CD4-positive, alpha-beta memory T cell (primary cell): ENCODE measurements around the gene SLAIN1. TPM values are rescaled to one million over a fixed set of nuclear protein-coding genes. Genes with fewer than 3 reads are reported as not detected.

Source experiments
- CTCF ChIA-PET: fragments of 350-600 bp; sonication (Branson Sonifier 250); formaldehyde crosslinking; loops from one replicate; lab custom pipeline; 2021; ENCODE audit warnings: inconsistent platforms; ENCODE audit not compliant: partially characterized antibody; lab: Charles Lee
- POLR2A ChIA-PET: fragments of 350-600 bp; sonication (Branson Sonifier 250); formaldehyde crosslinking; loops from one replicate; lab custom pipeline; 2021; ENCODE audit not compliant: partially characterized antibody; lab: Charles Lee
- DNase-seq, 5 donors: peaks; one replicate each; pipeline versions ENCODE4 v3.0.0 to v3.0.0-alpha.2; 2020 to 2022; ENCODE audit warnings: mixed read lengths in 1 of 5
- H3K27ac ChIP-seq: one replicate; pipeline ENCODE4 v1.7.0; 2013; ENCODE audit warnings: low read depth, low read length
- H3K27me3 ChIP-seq: 2 replicates; pipeline ENCODE4 v1.7.0; 2013; ENCODE audit warnings: mild to moderate bottlenecking, low read length, moderate library complexity; ENCODE audit not compliant: insufficient read depth
- H3K36me3 ChIP-seq: 2 replicates; pipeline ENCODE4 v1.7.0; 2013; ENCODE audit warnings: mild to moderate bottlenecking, low read length, moderate library complexity; ENCODE audit not compliant: insufficient read depth
- H3K4me1 ChIP-seq: 2 replicates; pipeline ENCODE4 v1.7.0; 2013; ENCODE audit warnings: mild to moderate bottlenecking, low read length, moderate library complexity; ENCODE audit not compliant: insufficient read depth
- H3K4me3 ChIP-seq, 2 donors: one replicate each; pipeline ENCODE4 v1.7.0; 2013; ENCODE audit warnings: low read length in 2 of 2, mild to moderate bottlenecking in 1 of 2
- H3K9me3 ChIP-seq, 2 donors: one replicate each; pipeline ENCODE4 v1.7.0; 2013; ENCODE audit warnings: low read length in 2 of 2, control low read depth in 1 of 2; ENCODE audit not compliant: control insufficient read depth in 1 of 2
- H3K27ac Mint-ChIP-seq, 7 donors: one replicate each; pipeline ENCODE4 v1.8.0; 2020 to 2021; ENCODE audit warnings: mixed read lengths in 7 of 7, mild to moderate bottlenecking in 6 of 7, inconsistent platforms in 3 of 7, moderate library complexity in 3 of 7
- H3K27me3 Mint-ChIP-seq, 2 donors: one replicate each; pipeline ENCODE4 v1.8.0; 2020 to 2021; ENCODE audit warnings: mixed read lengths in 2 of 2
- H3K36me3 Mint-ChIP-seq, 2 donors: one replicate each; pipeline ENCODE4 v1.8.0; 2020 to 2021; ENCODE audit warnings: mixed read lengths in 2 of 2, inconsistent platforms in 1 of 2, mild to moderate bottlenecking in 1 of 2
- H3K4me1 Mint-ChIP-seq, 4 donors: one replicate each; pipeline ENCODE4 v1.8.0; 2020 to 2021; ENCODE audit warnings: mixed read lengths in 4 of 4, mild to moderate bottlenecking in 1 of 4
- H3K4me3 Mint-ChIP-seq, 8 donors: one replicate each; pipeline ENCODE4 v1.8.0; 2020 to 2021; ENCODE audit warnings: mixed read lengths in 8 of 8, mild to moderate bottlenecking in 7 of 8, moderate library complexity in 6 of 8, inconsistent platforms in 3 of 8
- H3K9me3 Mint-ChIP-seq, 8 donors: one replicate each; pipeline ENCODE4 v1.8.0; 2020 to 2021; ENCODE audit warnings: mixed read lengths in 8 of 8, mild to moderate bottlenecking in 5 of 8, inconsistent platforms in 3 of 8, moderate library complexity in 1 of 8
- intact Hi-C: fragments of 100-400 bp; cut with micrococcal nuclease; formaldehyde crosslinking; loops from one replicate; pipeline ENCODE4 v1.15.1; 2023
- polyA plus RNA-seq, 2 donors: library from polyadenylated mRNA; unstranded; fragments of 300-500 nt; fragmentation: Illumina TruSeq; gene quantifications; one replicate each; pipeline ENCODE4 v1.2.3, GENCODE V29; 2021
- total RNA-seq, 2 experiments: library from RNA; stranded (reverse); gene quantifications; one replicate each; pipeline ENCODE4 v1.2.3, GENCODE V29; 2021

The SLAIN1 gene
- total and polyA plus RNA-seq, 4 experiments from 2014 or later, result 39.3 to 58.9 (median 52.4) TPM

DNA sequence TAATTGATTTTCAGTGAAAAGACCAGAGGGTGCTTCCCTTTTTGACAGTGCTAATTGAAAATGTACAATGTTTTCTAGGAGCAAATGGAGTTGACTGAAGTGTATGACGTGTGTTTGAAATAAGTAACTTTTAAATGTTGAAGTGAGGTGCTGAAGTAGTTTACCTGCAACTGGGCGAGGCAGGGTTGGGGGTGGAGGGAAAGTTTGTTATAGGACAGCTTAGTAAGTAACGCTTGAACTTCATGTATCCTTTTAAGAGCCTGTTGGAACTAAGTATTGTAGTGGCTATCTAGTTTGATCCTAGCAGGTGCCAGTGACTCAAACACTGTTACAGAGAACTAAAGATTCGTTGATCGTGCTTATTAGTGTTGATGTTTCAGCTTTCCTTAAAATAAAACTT is 5.9 kb downstream of the SLAIN1 start:
- no peak overlapping the region for H3K4me3 ChIP-seq
- DNase-seq, result no peak
- H3K9me3 ChIP-seq, result no peaks in the 10 kb centered on the region
- Mint-ChIP-seq H3K9me3 (peaks cover 0 to 6% (median 0%) of the 10 kb centered on the region in 8 donors), H3K27ac (no peak overlapping the region), H3K4me1 (peaks cover 21 to 49% (median 29%) of the 10 kb centered on the region in 4 donors), H3K27me3 (no peaks in the 10 kb centered on the region), H3K36me3 (peaks cover 20 to 23% of the 10 kb centered on the region in 2 donors), H3K4me3 (no peak overlapping the region)
- no peaks in the 10 kb centered on the region for H3K27me3 ChIP-seq
- no peak overlapping the region for H3K27ac ChIP-seq
- peaks cover 23% of the 10 kb centered on the region for H3K4me1 ChIP-seq
- POLR2A ChIA-PET, result no interaction called here
- CTCF ChIA-PET, result no interaction called here
- no peaks in the 10 kb centered on the region for H3K36me3 ChIP-seq
- intact Hi-C loops, result no loop called here

DNA sequence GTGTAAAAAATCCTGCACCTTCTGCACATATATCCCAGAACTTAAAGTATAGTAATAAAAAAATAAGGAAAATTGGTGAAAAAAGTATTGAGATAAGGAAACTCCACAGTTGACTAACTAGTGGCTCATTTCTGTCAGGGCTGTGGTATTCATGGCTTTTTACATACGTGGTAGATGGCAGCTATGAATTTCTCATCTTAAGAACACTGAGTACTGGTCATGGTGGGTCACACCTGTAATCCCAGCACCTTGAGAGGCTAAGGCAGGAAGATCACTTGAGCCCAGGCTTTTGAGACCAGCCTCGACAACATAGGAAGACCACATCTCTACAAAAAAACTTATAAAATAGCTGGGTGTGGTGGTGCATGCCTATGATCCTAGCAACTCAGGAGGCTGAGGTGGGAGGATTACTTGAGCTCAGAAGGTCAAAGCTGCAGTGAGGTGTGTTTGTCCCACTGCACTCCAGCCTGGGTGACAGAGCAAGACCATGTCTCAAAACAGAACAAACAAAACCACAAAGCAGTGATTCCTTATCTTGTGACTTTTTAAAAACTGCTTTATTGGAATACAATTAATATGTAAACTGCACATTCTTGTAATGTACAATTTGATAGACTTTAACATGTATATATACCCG is 16.8 kb downstream of the SLAIN1 start:
- peaks cover 0 to 37% (median 25%) of the 10 kb centered on the region in 8 donors for H3K9me3 Mint-ChIP-seq
- ChIA-PET CTCF (no interaction called here), POLR2A (interaction anchor here (1.4 kb wide), 1 partner anchor 16 kb away, joined by 3 read pairs; no protein-coding TSS in a partner anchor)
- DNase-seq, result no peak
- Histone ChIP-seq H3K4me3 (no peak overlapping the region), H3K36me3 (no peaks in the 10 kb centered on the region), H3K27me3 (no peaks in the 10 kb centered on the region), H3K4me1 (peaks cover 5% of the 10 kb centered on the region), H3K9me3 (no peaks in the 10 kb centered on the region), H3K27ac (no peak overlapping the region)
- peaks cover 25 to 79% (median 43%) of the 10 kb centered on the region in 4 donors for H3K4me1 Mint-ChIP-seq
- no peaks in the 10 kb centered on the region for H3K27me3 Mint-ChIP-seq
- H3K36me3 Mint-ChIP-seq, result peaks cover 6 to 16% of the 10 kb centered on the region in 2 donors
- intact Hi-C loops, result no loop called here
- peak overlapping the region in 1 of 7 donors; percentile 42 for H3K27ac Mint-ChIP-seq
- H3K4me3 Mint-ChIP-seq, result no peak overlapping the region

DNA sequence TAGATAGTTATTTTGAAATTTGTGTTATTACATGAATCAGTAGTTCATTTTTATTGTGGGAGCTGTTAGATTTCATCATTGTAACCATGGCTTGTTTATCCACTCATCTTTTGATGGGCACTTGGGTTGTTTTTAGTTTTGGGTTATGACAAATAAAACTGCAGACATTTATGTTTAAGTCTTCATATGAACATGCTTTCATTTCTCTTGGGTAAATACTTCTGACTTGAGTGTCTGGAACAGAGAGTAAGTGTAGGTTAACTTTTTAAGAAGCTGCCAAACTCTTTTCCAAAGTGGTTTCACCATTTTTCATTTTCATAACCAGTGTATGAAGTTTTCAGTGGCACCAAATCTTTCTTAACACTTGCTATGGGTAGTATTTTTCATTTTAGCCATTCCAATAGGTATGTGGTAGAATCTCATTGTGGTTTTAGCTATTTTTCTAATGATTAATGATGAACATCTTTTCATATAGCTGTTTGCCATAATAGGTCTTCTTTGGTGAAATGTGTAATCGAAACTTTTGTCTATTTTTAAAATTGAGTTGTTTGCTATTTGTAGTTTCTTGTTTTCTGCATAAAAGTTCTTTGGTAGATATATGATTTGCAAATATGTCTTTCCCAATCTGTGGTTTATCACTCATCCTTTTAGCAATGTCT is 17.9 kb downstream of the SLAIN1 start:
- no peak overlapping the region for H3K27ac ChIP-seq
- H3K4me1 ChIP-seq, result peaks cover 5% of the 10 kb centered on the region
- ChIA-PET CTCF (no interaction called here), POLR2A (interaction anchor here (1.4 kb wide), 1 partner anchor 17 kb away, joined by 3 read pairs; no protein-coding TSS in a partner anchor)
- Mint-ChIP-seq H3K27ac (peak overlapping the region in 3 of 7 donors; percentile 28 to 43 (median 29)), H3K27me3 (no peaks in the 10 kb centered on the region), H3K4me3 (peak overlapping the region in 1 of 8 donors; percentile 45), H3K4me1 (peaks cover 25 to 87% (median 44%) of the 10 kb centered on the region in 4 donors), H3K9me3 (peaks cover 0 to 29% (median 19%) of the 10 kb centered on the region in 8 donors), H3K36me3 (peaks cover 15 to 25% of the 10 kb centered on the region in 2 donors)
- H3K36me3 ChIP-seq, result no peaks in the 10 kb centered on the region
- H3K9me3 ChIP-seq, result no peaks in the 10 kb centered on the region
- no peaks in the 10 kb centered on the region for H3K27me3 ChIP-seq
- DNase-seq, result no peak
- intact Hi-C loops, result no loop called here
- no peak overlapping the region for H3K4me3 ChIP-seq

DNA sequence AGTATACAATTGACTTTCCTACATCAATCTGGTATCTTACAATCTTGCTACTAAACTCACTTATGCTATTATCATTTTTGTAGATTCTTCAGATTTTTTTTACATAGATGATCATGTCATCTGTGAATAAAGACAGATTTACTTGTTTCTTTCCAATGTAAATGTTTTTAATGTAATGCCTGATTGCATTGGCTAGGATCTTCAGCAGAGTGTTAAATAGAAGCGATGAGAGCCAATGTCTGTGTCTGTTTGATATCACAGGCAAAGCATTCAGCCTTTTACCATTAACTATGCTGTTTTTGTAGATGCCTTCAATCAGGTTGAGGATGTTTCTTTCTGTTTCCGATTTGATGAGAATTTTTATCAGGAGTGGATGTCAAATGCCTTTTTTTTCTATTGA is 19.2 kb downstream of the SLAIN1 start:
- POLR2A ChIA-PET, result no interaction called here
- no peak overlapping the region for H3K27ac Mint-ChIP-seq
- no peak overlapping the region for H3K27ac ChIP-seq
- no peak for DNase-seq
- peaks cover 25 to 85% (median 44%) of the 10 kb centered on the region in 4 donors for H3K4me1 Mint-ChIP-seq
- H3K4me3 Mint-ChIP-seq, result no peak overlapping the region
- H3K9me3 Mint-ChIP-seq, result peaks cover 0 to 17% (median 8%) of the 10 kb centered on the region in 8 donors
- no peaks in the 10 kb centered on the region for H3K9me3 ChIP-seq
- H3K36me3 ChIP-seq, result no peaks in the 10 kb centered on the region
- no peak overlapping the region for H3K4me3 ChIP-seq
- no peaks in the 10 kb centered on the region for H3K27me3 Mint-ChIP-seq
- peaks cover 5% of the 10 kb centered on the region for H3K4me1 ChIP-seq
- intact Hi-C loops, result loop anchor here (2.0 kb wide), 1 partner anchor 20 kb away; the partner anchor contains the start of gene SLAIN1
- H3K36me3 Mint-ChIP-seq, result peaks cover 25 to 28% of the 10 kb centered on the region in 2 donors
- H3K27me3 ChIP-seq, result no peaks in the 10 kb centered on the region
- CTCF ChIA-PET, result no interaction called here

DNA sequence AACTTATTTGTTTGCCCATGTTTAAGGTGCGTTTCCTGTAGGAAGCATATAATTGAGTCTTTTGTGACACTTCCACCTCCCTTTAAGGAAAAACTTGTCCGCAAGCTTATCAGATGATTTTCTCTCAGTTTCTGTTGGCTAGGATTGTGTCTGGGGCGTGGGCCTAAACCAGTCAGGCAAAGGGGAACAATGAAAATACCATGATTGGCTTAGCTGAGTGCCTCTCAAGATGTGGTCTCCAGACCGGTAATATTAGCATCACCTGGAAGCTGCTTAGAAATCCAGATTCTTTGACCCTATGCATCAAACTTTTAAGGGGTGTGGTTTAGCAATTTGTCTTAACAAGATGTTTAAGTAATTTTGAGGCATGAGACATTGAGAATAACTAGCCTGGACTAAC is 20.0 kb downstream of the SLAIN1 start:
- H3K4me1 Mint-ChIP-seq, result peaks cover 25 to 79% (median 41%) of the 10 kb centered on the region in 4 donors

DNA sequence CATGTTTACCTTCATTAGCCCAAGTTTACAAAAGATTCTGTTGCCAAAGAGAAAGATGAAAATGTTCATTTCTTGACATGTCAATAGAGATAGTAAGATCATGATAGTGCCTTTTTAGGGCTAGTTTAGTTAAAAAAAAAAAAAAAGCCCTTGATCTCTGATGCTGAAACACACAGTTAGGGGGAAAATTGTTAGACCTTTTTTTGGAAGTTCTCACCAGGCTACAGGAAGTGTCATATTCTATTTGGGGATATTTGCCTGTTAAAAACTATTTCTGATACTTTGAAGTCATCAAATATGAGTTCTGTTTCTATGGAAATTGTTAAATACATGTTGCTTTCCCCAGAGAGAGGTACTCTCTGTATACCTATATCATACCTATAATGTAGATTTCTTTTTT is 21.6 kb downstream of the SLAIN1 start:
- H3K4me1 Mint-ChIP-seq, result peaks cover 27 to 73% (median 38%) of the 10 kb centered on the region in 4 donors
- H3K27me3 Mint-ChIP-seq, result no peaks in the 10 kb centered on the region
- CTCF ChIA-PET, result interaction anchor here (0.6 kb wide), 1 partner anchor 126 kb away, joined by 3 read pairs; no protein-coding TSS in a partner anchor
- no peak for DNase-seq
- no peak overlapping the region for H3K4me3 Mint-ChIP-seq
- H3K27ac Mint-ChIP-seq, result peak overlapping the region in 4 of 7 donors; percentile 14 to 52 (median 30)
- H3K9me3 Mint-ChIP-seq, result no peaks in the 10 kb centered on the region
- peaks cover 5% of the 10 kb centered on the region for H3K4me1 ChIP-seq
- no peak overlapping the region for H3K4me3 ChIP-seq
- no peaks in the 10 kb centered on the region for H3K36me3 ChIP-seq
- POLR2A ChIA-PET, result no interaction called here
- peaks cover 45 to 47% of the 10 kb centered on the region in 2 donors for H3K36me3 Mint-ChIP-seq
- no peaks in the 10 kb centered on the region for H3K9me3 ChIP-seq
- intact Hi-C loops, result no loop called here
- no peak overlapping the region for H3K27ac ChIP-seq
- H3K27me3 ChIP-seq, result no peaks in the 10 kb centered on the region

More for the DNA sequence above, 20.0 kb downstream of the SLAIN1 start:
- peaks cover 5% of the 10 kb centered on the region for H3K4me1 ChIP-seq
- no peaks in the 10 kb centered on the region for H3K27me3 Mint-ChIP-seq
- H3K36me3 ChIP-seq, result no peaks in the 10 kb centered on the region
- DNase-seq, result no peak
- H3K9me3 Mint-ChIP-seq, result peaks cover 0 to 8% (median under 1%) of the 10 kb centered on the region in 8 donors
- no peak overlapping the region for H3K27ac ChIP-seq
- no peak overlapping the region for H3K4me3 ChIP-seq
- peaks cover 32 to 33% of the 10 kb centered on the region in 2 donors for H3K36me3 Mint-ChIP-seq
- POLR2A ChIA-PET, result interaction anchor here (0.6 kb wide), 1 partner anchor 11 kb away, joined by 3 read pairs; no protein-coding TSS in a partner anchor
- no peaks in the 10 kb centered on the region for H3K9me3 ChIP-seq
- no peak overlapping the region for H3K4me3 Mint-ChIP-seq
- CTCF ChIA-PET, result interaction anchor here (1.1 kb wide), 1 partner anchor 35 kb away, joined by 5 read pairs; no protein-coding TSS in a partner anchor
- intact Hi-C loops, result loop anchor here (2.0 kb wide), 1 partner anchor 21 kb away; the partner anchor contains the start of gene SLAIN1
- no peak overlapping the region for H3K27ac Mint-ChIP-seq
- H3K27me3 ChIP-seq, result no peaks in the 10 kb centered on the region

DNA sequence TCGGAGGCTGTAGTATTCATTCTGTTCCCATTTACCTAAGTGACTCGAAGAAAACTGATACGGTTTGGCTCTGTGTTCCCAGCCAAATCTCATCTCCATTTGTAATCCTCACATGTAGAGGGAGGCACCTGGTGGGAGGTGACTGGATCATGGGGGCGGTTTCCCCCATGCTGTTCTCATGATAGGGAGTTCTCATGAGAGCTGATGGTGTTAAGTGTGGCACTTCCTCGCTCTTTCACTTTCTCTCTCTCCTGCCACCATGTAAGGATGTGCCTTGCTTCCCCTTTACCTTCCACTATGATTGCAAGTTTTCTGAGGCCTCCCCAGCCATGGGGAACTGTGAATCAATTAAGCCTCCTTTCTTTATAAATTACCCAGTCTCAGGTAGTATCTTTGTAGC is 23.5 kb downstream of the SLAIN1 start:
- peaks cover 21 to 72% (median 38%) of the 10 kb centered on the region in 4 donors for H3K4me1 Mint-ChIP-seq
- no peaks in the 10 kb centered on the region for H3K9me3 Mint-ChIP-seq
- no peaks in the 10 kb centered on the region for H3K9me3 ChIP-seq
- no peaks in the 10 kb centered on the region for H3K36me3 ChIP-seq
- no peak for DNase-seq
- no peaks in the 10 kb centered on the region for H3K4me1 ChIP-seq
- no peak overlapping the region for H3K4me3 ChIP-seq
- peaks cover 58 to 59% of the 10 kb centered on the region in 2 donors for H3K36me3 Mint-ChIP-seq
- H3K27me3 ChIP-seq, result no peaks in the 10 kb centered on the region
- no peak overlapping the region for H3K27ac ChIP-seq
- POLR2A ChIA-PET, result no interaction called here
- CTCF ChIA-PET, result no interaction called here
- H3K27ac Mint-ChIP-seq, result peak overlapping the region in 1 of 7 donors; percentile 88
- no peak overlapping the region for H3K4me3 Mint-ChIP-seq
- intact Hi-C loops, result no loop called here
- no peaks in the 10 kb centered on the region for H3K27me3 Mint-ChIP-seq
